GM04503 (cell line): ENCODE data around the gene ZKSCAN4.

Source experiments
- DNase-seq: peaks from one replicate; pipeline ENCODE4 v3.0.0-alpha.2; 2012; ENCODE audit warnings: low read depth

ZKSCAN4 gene

GRCh38 chr6:28248916-28249315 is 3.2 kb downstream of the ZKSCAN4 start:
- DNase-seq, result no peak

GRCh38 chr6:28245206-28245941 is 6.7 kb downstream of the ZKSCAN4 start:
- DNase-seq, result no peak

- no peak for DNase-seq
These were observed 8.1 kb downstream of the ZKSCAN4 start for GRCh38 chr6:28243946-28244345.

GRCh38 chr6:28240471-28240870 is 11.6 kb downstream of the ZKSCAN4 start:
- DNase-seq, result no peak

GRCh38 chr6:28239636-28240035 is 12.4 kb downstream of the ZKSCAN4 start:
- DNase-seq, result no peak

GRCh38 chr6:28235912-28236452 is 16.1 kb downstream of the ZKSCAN4 start:
- DNase-seq, result no peak

- DNase-seq, result no peak
These were observed 19.3 kb downstream of the ZKSCAN4 start for GRCh38 chr6:28232785-28233184.

GRCh38 chr6:28226460-28226859 is 25.6 kb downstream of the ZKSCAN4 start:
- no peak for DNase-seq

GRCh38 chr6:28225056-28225834 is 26.8 kb downstream of the ZKSCAN4 start, which contains the start of gene ZSCAN9:
ZSCAN9 (plus strand) TSS chr6:28225275; CDS start chr6:28227085, 1,810 bp downstream.
- peak; percentile 51 for DNase-seq

GRCh38 chr6:28224131-28225055 is 27.7 kb downstream of the ZKSCAN4 start:
- DNase-seq, result no peak

GRCh38 chr6:28220257-28221133 is 31.6 kb downstream of the ZKSCAN4 start:
- no peak for DNase-seq

- no peak for DNase-seq
These were observed 33.5 kb downstream of the ZKSCAN4 start for GRCh38 chr6:28218312-28219248.

- no peak for DNase-seq
These were observed 34.2 kb downstream of the ZKSCAN4 start for GRCh38 chr6:28217890-28218289.

- no peak for DNase-seq
These were observed 36.6 kb downstream of the ZKSCAN4 start for GRCh38 chr6:28215425-28215824.

- DNase-seq, result no peak
These were observed 38.9 kb downstream of the ZKSCAN4 start for GRCh38 chr6:28213213-28213523.

GRCh38 chr6:28212510-28213212 is 39.4 kb downstream of the ZKSCAN4 start:
- peak; percentile 57 for DNase-seq

GRCh38 chr6:28211840-28212509 is 40.1 kb downstream of the ZKSCAN4 start:
- no peak for DNase-seq

GRCh38 chr6:28209753-28210535 is 42.1 kb downstream of the ZKSCAN4 start:
- no peak for DNase-seq
